Thymus (tissue), 11 donors: Measurements from ENCODE around the gene ARTN. TPM values are rescaled to one million over a fixed set of nuclear protein-coding genes. Genes with fewer than 3 reads are reported as not detected.

Source experiments
- DNase-seq, 9 donors: peaks; one replicate each; pipeline ENCODE4 v3.0.0-alpha.2; 2013; ENCODE audit warnings: low spot score in 9 of 9, low read depth in 6 of 9, missing footprints in 1 of 9
- H3K27ac ChIP-seq, 2 donors: one replicate each; pipeline ENCODE4 v1.5.1; 2013; ENCODE audit warnings: control low read depth in 1 of 2, low read depth in 1 of 2, low read length in 1 of 2, mild to moderate bottlenecking in 1 of 2, moderate library complexity in 1 of 2
- H3K27me3 ChIP-seq, 2 donors: one replicate each; pipeline ENCODE4 v1.5.1; 2013; ENCODE audit warnings: low read length in 1 of 2; ENCODE audit not compliant: control insufficient read depth in 2 of 2, insufficient read depth in 1 of 2
- H3K36me3 ChIP-seq, 2 donors: one replicate each; pipeline ENCODE4 v1.5.1; 2013; ENCODE audit warnings: low read length in 1 of 2, mild to moderate bottlenecking in 1 of 2, moderate library complexity in 1 of 2; ENCODE audit not compliant: control insufficient read depth in 2 of 2, insufficient read depth in 2 of 2
- H3K4me1 ChIP-seq, 2 donors: one replicate each; pipeline ENCODE4 v1.5.1; 2013; ENCODE audit warnings: low read length in 2 of 2; ENCODE audit not compliant: control insufficient read depth in 2 of 2, insufficient read depth in 2 of 2
- H3K4me3 ChIP-seq, 2 donors: one replicate each; pipeline ENCODE4 v1.5.1; 2013; ENCODE audit warnings: low read length in 2 of 2, control low read depth in 1 of 2, mild to moderate bottlenecking in 1 of 2
- H3K9me3 ChIP-seq, 2 donors: one replicate each; pipeline ENCODE4 v1.5.1; 2013; ENCODE audit warnings: low read length in 1 of 2, mild to moderate bottlenecking in 1 of 2; ENCODE audit not compliant: control insufficient read depth in 2 of 2, insufficient read depth in 1 of 2
- WGBS: extraction: QIAGEN DNeasy Blood & Tissue Kit; methylation state at CpG from one replicate; pipeline ENCODE4 v1.1.7; 2013; 5-methylcytosine and 5-hydroxymethylcytosine counted together
- polyA plus RNA-seq: library from polyadenylated mRNA; stranded (reverse); fragments of 200-250 nt; gene quantifications from one replicate; pipeline ENCODE4 v1.2.3, GENCODE V29; 2013
- total RNA-seq: library from RNA; stranded (reverse); fragments of 120-200 nt; gene quantifications from one replicate; pipeline ENCODE4 v1.2.4, GENCODE V29; 2013
- donor health status: healthy.

The ARTN gene
- total and polyA plus RNA-seq, 2 donors: 0.19 to 1.5 TPM

- no peak for DNase-seq
- Histone ChIP-seq H3K4me3 (no peak overlapping the region), H3K36me3 (no peaks in the 10 kb centered on the region), H3K27ac (no peak overlapping the region), H3K9me3 (no peaks in the 10 kb centered on the region), H3K4me1 (peaks cover 0 to 3% of the 10 kb centered on the region in 2 donors), H3K27me3 (peaks cover 0 to 13% of the 10 kb centered on the region in 2 donors)
- WGBS: 98% methylated on average over 16 of the region's 16 CpGs
Observed at GRCh38 chr1:43984855-43985254, 51.3 kb downstream of the ARTN start.

- H3K27ac ChIP-seq: no peak overlapping the region
- no peak overlapping the region for H3K4me3 ChIP-seq
- H3K27me3 ChIP-seq: peaks cover 0 to 7% of the 10 kb centered on the region in 2 donors
- H3K4me1 ChIP-seq: peaks cover 3 to 4% of the 10 kb centered on the region in 2 donors
- H3K9me3 ChIP-seq: no peaks in the 10 kb centered on the region
- DNase-seq: no peak
- no peaks in the 10 kb centered on the region for H3K36me3 ChIP-seq
- WGBS: 93% methylated on average over 4 of the region's 4 CpGs
Observed at GRCh38 chr1:43985984-43986595, 52.5 kb downstream of the ARTN start.

GRCh38 chr1:43986712-43987111, 53.1 kb downstream of the ARTN start:
- no peaks in the 10 kb centered on the region for H3K36me3 ChIP-seq
- H3K4me3 ChIP-seq: no peak overlapping the region
- peaks cover 0 to 8% of the 10 kb centered on the region in 2 donors for H3K27me3 ChIP-seq
- H3K9me3 ChIP-seq: no peaks in the 10 kb centered on the region
- no peak overlapping the region for H3K27ac ChIP-seq
- H3K4me1 ChIP-seq: peaks cover 4 to 7% of the 10 kb centered on the region in 2 donors
- 92% methylated on average over 6 of the region's 6 CpGs for WGBS
- no peak for DNase-seq

Other genes with a start within 250 kb of the ARTN start
- gene ST3GAL3, start 226.3 kb upstream of the ARTN start, total RNA-seq: 5.4 TPM
- 10.1 TPM for gene ST3GAL3, start 226.3 kb upstream of the ARTN start, polyA plus RNA-seq
- gene IPO13, start 13.1 kb downstream of the ARTN start, total RNA-seq: 10.5 TPM
- gene IPO13, start 13.1 kb downstream of the ARTN start, polyA plus RNA-seq: 26.1 TPM
- gene DPH2, start 36.2 kb downstream of the ARTN start, total RNA-seq: 16.1 TPM
- 14.4 TPM for gene DPH2, start 36.2 kb downstream of the ARTN start, polyA plus RNA-seq
- gene ATP6V0B, start 41.2 kb downstream of the ARTN start, total RNA-seq: 110 TPM
- gene ATP6V0B, start 41.2 kb downstream of the ARTN start, polyA plus RNA-seq: 198 TPM
- 10.3 TPM for gene B4GALT2, start 45.4 kb downstream of the ARTN start, total RNA-seq
- gene B4GALT2, start 45.4 kb downstream of the ARTN start, polyA plus RNA-seq: 7.3 TPM
- 2.1 TPM for gene CCDC24, start 57.8 kb downstream of the ARTN start, total RNA-seq
- 11.1 TPM for gene CCDC24, start 57.8 kb downstream of the ARTN start, polyA plus RNA-seq
- gene SLC6A9, start 97.7 kb downstream of the ARTN start, total RNA-seq: 0.57 TPM
- 0.82 TPM for gene SLC6A9, start 97.7 kb downstream of the ARTN start, polyA plus RNA-seq
- gene KLF17, start 185.0 kb downstream of the ARTN start, total RNA-seq: not detected
- gene KLF17, start 185.0 kb downstream of the ARTN start, polyA plus RNA-seq: 0.02 TPM
- under 0.01 TPM for gene KLF18, start 207.8 kb downstream of the ARTN start, total RNA-seq
- gene KLF18, start 207.8 kb downstream of the ARTN start, polyA plus RNA-seq: 0.02 TPM